ENCODE data around the gene C5orf15. TPM values are rescaled to one million over a fixed set of nuclear protein-coding genes. Genes with fewer than 3 reads are reported as not detected.
A peak's percentile ranks its signal among the peaks of the same experiment; 100 is the strongest.

Gene C5orf15
- total RNA-seq, 1 donor from 2014 or later, result 58.5 TPM

- DNase-seq (ENCODE audit: low spot score, unreplicated experiment), result no peak
- Mint-ChIP-seq H3K4me3 (ENCODE audit: low read depth) (no peak overlapping the region), H3K9me3 (ENCODE audit: low read depth) (peaks cover 3% of the 10 kb centered on the region), H3K36me3 (ENCODE audit: insufficient read depth) (no peaks in the 10 kb centered on the region), H3K27me3 (peaks cover 12% of the 10 kb centered on the region), H3K4me1 (ENCODE audit: low read depth) (peaks cover 19% of the 10 kb centered on the region), H3K27ac (no peak overlapping the region)
- TF ChIP-seq, protein P1, sequence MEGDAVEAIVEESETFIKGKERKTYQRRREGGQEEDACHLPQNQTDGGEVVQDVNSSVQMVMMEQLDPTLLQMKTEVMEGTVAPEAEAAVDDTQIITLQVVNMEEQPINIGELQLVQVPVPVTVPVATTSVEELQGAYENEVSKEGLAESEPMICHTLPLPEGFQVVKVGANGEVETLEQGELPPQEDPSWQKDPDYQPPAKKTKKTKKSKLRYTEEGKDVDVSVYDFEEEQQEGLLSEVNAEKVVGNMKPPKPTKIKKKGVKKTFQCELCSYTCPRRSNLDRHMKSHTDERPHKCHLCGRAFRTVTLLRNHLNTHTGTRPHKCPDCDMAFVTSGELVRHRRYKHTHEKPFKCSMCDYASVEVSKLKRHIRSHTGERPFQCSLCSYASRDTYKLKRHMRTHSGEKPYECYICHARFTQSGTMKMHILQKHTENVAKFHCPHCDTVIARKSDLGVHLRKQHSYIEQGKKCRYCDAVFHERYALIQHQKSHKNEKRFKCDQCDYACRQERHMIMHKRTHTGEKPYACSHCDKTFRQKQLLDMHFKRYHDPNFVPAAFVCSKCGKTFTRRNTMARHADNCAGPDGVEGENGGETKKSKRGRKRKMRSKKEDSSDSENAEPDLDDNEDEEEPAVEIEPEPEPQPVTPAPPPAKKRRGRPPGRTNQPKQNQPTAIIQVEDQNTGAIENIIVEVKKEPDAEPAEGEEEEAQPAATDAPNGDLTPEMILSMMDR (IDR thresholded peaks at IDR 0.05; ENCODE audit: unreplicated experiment), result no peak
Observed at GRCh38 chr5:133943475-133943817, 25.0 kb downstream of the C5orf15 start.

DNA sequence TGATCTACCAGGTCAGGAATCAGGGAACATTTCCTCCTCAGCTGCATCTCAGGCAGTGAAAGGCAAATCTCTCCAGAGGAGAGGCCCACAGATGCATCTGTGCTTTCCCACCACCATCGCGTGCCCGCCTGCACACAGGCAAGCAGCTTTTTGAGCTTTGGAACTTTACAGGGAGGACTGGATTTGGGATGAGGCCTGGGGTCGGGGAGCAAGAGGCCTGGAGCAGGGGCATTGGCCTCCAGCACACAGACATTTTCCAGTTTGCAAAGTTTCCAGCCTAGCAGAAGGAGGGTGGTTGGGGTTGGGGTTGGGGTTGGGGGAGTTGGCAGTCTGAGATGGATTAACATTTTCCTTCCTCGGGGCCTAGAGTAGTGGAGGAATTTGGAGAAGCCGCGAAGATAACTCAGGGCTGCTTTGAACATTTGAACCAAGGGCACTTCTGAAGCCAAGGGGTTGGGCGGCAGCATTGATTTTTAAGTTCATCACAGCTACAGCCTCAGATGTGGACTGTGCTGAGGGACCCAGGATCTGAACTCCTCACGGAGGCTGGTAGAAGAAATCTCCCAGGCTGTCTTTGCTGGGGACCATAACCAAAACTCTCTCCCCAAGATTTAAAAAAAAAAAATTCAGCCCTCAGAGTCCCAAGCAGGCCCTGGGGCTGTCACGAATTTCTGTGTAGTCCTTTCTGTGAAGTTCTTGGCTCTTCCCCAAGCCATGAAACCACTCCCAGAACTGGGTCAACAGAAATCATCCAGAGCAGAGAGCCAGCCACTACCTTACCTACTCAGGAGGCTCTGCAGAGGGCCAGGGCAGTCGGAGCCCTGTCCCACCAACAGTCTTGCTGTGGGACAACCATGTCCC lies 25.6 kb downstream of the C5orf15 start:
- no peak overlapping the region for H3K27ac Mint-ChIP-seq
- DNase-seq (ENCODE audit: low spot score, unreplicated experiment), result no peak

GRCh38 chr5:133941456-133942196 lies 26.8 kb downstream of the C5orf15 start:
- Mint-ChIP-seq H3K36me3 (ENCODE audit: insufficient read depth) (no peaks in the 10 kb centered on the region), H3K27me3 (peaks cover 7% of the 10 kb centered on the region), H3K27ac (no peak overlapping the region), H3K4me3 (ENCODE audit: low read depth) (no peak overlapping the region), H3K4me1 (ENCODE audit: low read depth) (peaks cover 26% of the 10 kb centered on the region), H3K9me3 (ENCODE audit: low read depth) (peaks cover 3% of the 10 kb centered on the region)
- no peak for DNase-seq (ENCODE audit: low spot score, unreplicated experiment)
- TF ChIP-seq, protein P1 (IDR thresholded peaks at IDR 0.05; ENCODE audit: unreplicated experiment), result no peak

More for the DNA sequence above, 25.6 kb downstream of the C5orf15 start:
- H3K4me1 Mint-ChIP-seq (ENCODE audit: low read depth), result peaks cover 25% of the 10 kb centered on the region
- no peak overlapping the region for H3K4me3 Mint-ChIP-seq (ENCODE audit: low read depth)
- H3K27me3 Mint-ChIP-seq, result peaks cover 12% of the 10 kb centered on the region
- no peaks in the 10 kb centered on the region for H3K36me3 Mint-ChIP-seq (ENCODE audit: insufficient read depth)
- peaks cover 3% of the 10 kb centered on the region for H3K9me3 Mint-ChIP-seq (ENCODE audit: low read depth)
- TF ChIP-seq, protein P1 (IDR thresholded peaks at IDR 0.05; ENCODE audit: unreplicated experiment), result no peak

DNA sequence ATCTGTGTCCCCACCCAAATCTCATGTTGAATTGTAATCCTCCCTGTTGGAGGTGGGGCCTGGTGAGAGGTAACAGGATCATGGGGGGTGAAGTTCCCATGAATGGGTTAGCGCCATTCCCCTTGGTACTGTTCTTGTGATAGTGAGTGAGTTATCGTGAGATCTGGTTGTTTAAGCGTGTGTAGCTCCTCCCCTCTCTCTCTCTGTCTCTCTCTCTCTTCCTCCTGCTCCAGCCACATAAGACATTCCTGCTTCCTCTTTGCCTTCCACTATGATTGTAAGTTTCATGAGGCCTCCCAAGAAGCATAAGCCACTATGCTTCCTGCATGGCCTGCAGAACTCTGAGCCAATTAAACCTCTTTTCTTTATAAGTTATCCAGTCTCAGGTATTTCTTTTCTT lies 28.8 kb downstream of the C5orf15 start:
- Mint-ChIP-seq H3K4me1 (ENCODE audit: low read depth) (peaks cover 23% of the 10 kb centered on the region), H3K36me3 (ENCODE audit: insufficient read depth) (no peaks in the 10 kb centered on the region), H3K27ac (no peak overlapping the region), H3K4me3 (ENCODE audit: low read depth) (no peak overlapping the region), H3K27me3 (peaks cover 3% of the 10 kb centered on the region), H3K9me3 (ENCODE audit: low read depth) (peaks cover 3% of the 10 kb centered on the region)
- no peak for DNase-seq (ENCODE audit: low spot score, unreplicated experiment)
- TF ChIP-seq, protein P1 (IDR thresholded peaks at IDR 0.05; ENCODE audit: unreplicated experiment), result no peak

DNA sequence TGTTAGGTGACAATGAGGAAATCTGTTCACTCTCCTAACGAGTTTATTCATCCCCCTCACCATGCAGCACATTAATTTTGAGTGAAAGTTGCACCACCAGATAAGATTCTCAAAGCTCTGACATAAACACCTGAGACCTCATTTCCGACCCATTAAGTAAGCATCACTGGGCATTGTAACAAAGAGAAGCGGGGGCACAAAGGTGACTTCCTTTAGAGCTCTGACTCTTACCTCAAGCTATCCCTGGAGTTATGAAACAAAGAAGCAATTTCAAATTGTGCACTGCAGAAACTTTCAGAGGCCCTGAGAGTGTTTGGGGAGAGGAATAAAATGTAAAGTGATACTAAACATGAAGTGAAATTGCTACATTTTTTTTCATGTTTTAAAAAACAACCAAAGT lies 29.5 kb downstream of the C5orf15 start:
- DNase-seq (ENCODE audit: low spot score, unreplicated experiment), result no peak
- Mint-ChIP-seq H3K9me3 (ENCODE audit: low read depth) (peaks cover 3% of the 10 kb centered on the region), H3K27me3 (peaks cover 4% of the 10 kb centered on the region), H3K27ac (peak overlapping the region; percentile 10), H3K4me3 (ENCODE audit: low read depth) (no peak overlapping the region), H3K36me3 (ENCODE audit: insufficient read depth) (no peaks in the 10 kb centered on the region), H3K4me1 (ENCODE audit: low read depth) (peaks cover 19% of the 10 kb centered on the region)
- TF ChIP-seq, protein P1 (IDR thresholded peaks at IDR 0.05; ENCODE audit: unreplicated experiment), result no peak
